Measurements from ENCODE around the gene COL16A1.
A peak's percentile ranks its signal among the peaks of the same experiment; 100 is the strongest.

COL16A1 gene

DNA sequence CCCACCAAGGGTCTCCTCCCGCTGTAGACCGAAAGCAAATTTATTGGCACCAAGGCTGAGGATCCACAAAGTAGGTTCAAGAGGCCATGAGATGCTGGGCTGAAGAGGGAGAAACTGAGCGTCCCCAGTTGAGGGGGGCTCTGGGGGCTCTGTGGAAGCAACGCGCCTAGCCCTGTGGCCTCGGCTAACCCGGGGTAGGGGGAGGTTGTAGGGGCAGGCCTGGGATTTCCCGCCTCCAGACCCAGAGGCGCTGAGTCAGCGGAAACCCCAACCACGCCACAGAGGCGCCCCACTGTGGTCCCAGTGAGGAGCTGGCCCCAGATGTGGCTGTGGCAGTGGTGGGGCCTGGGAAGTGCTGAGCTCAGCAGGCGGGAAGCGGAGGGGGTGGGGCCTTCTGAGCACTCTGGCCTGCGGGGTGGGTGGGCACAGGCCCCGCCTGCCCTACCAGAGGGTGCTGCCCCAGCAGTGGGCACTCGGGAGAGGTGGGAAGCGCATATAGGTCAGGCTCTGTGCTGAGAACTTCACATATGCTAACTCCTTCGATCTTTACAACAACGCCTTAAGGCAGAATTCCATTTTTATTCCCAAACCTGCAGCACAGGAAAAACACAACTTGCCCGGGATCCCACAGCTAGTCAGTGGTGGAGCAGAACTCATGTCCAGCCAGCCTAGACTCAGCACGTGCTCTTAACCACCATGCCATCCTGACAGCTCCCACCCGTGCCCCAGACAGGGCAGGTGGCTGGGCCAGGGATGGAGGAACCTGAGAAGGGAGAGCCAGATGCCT, 1.5 kb upstream of the COL16A1 start (continued):
- TF ChIP-seq GLI2 (tag by site-specific recombination; IDR thresholded peaks at IDR 0.05; ENCODE audit: borderline replicate concordance, low read depth) (no peak), ZIC2 (tag by site-specific recombination; IDR thresholded peaks at IDR 0.05) (peak; percentile 96), ZNF394 (tag by site-specific recombination; IDR thresholded peaks at IDR 0.05; ENCODE audit: borderline replicate concordance) (no peak), ZNF10 (tag by site-specific recombination; IDR thresholded peaks at IDR 0.05) (no peak), ZNF626 (tag by site-specific recombination; IDR thresholded peaks at IDR 0.05) (no peak), ZNF785 (tag by site-specific recombination; IDR thresholded peaks at IDR 0.05) (no peak), ZNF112 (tag by site-specific recombination; IDR thresholded peaks at IDR 0.05) (no peak), ZNF585B (tag by site-specific recombination; IDR thresholded peaks at IDR 0.05) (no peak), ZNF792 (tag by site-specific recombination; IDR thresholded peaks at IDR 0.05) (no peak), ZFHX2 (tag by site-specific recombination; conservative IDR thresholded peaks at IDR 0.05) (peak; percentile 53), ZNF121 (tag by site-specific recombination; IDR thresholded peaks at IDR 0.05) (no peak), ZNF654 (tag by site-specific recombination; IDR thresholded peaks at IDR 0.05; ENCODE audit: low read depth) (no peak), ZNF777 (tag by site-specific recombination; IDR thresholded peaks at IDR 0.05; ENCODE audit: borderline replicate concordance) (no peak), ZNF175 (tag by site-specific recombination; IDR thresholded peaks at IDR 0.05) (no peak), ZNF791 (tag by site-specific recombination; IDR thresholded peaks at IDR 0.05) (no peak), ZSCAN30 (tag by site-specific recombination; IDR thresholded peaks at IDR 0.05) (no peak), ZNF19 (tag by site-specific recombination; IDR thresholded peaks at IDR 0.05; ENCODE audit: low read depth) (no peak), HOXC10 (CRISPR knock-in tag; IDR thresholded peaks at IDR 0.05) (no peak), ZNF354C (tag by site-specific recombination; IDR thresholded peaks at IDR 0.05; ENCODE audit: borderline replicate concordance, low read depth) (no peak), ZNF624 (tag by site-specific recombination; IDR thresholded peaks at IDR 0.05) (peak; percentile 72; the same call in 1 of the 2 replicates), ZNF596 (tag by site-specific recombination; IDR thresholded peaks at IDR 0.05) (no peak), SCRT1 (tag by site-specific recombination; IDR thresholded peaks at IDR 0.05; ENCODE audit: borderline replicate concordance) (no peak), ZNF830 (tag by site-specific recombination; IDR thresholded peaks at IDR 0.05; ENCODE audit: low read depth) (no peak), ZNF184 (tag by site-specific recombination; IDR thresholded peaks at IDR 0.05) (no peak), ZNF423 (tag by site-specific recombination; IDR thresholded peaks at IDR 0.05) (peak; percentile 66)
- TF ChIP-seq, protein P1, sequence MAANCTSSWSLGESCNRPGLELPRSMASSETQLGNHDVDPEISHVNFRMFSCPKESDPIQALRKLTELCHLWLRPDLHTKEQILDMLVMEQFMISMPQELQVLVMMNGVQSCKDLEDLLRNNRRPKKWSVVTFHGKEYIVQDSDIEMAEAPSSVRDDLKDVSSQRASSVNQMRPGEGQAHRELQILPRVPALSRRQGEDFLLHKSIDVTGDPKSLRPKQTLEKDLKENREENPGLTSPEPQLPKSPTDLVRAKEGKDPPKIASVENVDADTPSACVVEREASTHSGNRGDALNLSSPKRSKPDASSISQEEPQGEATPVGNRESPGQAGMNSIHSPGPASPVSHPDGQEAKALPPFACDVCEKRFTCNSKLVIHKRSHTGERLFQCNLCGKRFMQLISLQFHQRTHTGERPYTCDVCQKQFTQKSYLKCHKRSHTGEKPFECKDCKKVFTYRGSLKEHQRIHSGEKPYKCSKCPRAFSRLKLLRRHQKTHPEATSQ (tag by site-specific recombination; IDR thresholded peaks at IDR 0.05) = no peak
- TF ChIP-seq, protein P2, sequence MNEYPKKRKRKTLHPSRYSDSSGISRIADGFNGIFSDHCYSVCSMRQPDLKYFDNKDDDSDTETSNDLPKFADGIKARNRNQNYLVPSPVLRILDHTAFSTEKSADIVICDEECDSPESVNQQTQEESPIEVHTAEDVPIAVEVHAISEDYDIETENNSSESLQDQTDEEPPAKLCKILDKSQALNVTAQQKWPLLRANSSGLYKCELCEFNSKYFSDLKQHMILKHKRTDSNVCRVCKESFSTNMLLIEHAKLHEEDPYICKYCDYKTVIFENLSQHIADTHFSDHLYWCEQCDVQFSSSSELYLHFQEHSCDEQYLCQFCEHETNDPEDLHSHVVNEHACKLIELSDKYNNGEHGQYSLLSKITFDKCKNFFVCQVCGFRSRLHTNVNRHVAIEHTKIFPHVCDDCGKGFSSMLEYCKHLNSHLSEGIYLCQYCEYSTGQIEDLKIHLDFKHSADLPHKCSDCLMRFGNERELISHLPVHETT (tag by site-specific recombination; IDR thresholded peaks at IDR 0.05) = no peak
- TF ChIP-seq, protein P3, sequence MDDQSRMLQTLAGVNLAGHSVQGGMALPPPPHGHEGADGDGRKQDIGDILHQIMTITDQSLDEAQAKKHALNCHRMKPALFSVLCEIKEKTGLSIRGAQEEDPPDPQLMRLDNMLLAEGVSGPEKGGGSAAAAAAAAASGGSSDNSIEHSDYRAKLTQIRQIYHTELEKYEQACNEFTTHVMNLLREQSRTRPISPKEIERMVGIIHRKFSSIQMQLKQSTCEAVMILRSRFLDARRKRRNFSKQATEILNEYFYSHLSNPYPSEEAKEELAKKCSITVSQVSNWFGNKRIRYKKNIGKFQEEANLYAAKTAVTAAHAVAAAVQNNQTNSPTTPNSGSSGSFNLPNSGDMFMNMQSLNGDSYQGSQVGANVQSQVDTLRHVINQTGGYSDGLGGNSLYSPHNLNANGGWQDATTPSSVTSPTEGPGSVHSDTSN (CRISPR knock-in tag; IDR thresholded peaks at IDR 0.05) = no peak
- TF ChIP-seq, protein P4, sequence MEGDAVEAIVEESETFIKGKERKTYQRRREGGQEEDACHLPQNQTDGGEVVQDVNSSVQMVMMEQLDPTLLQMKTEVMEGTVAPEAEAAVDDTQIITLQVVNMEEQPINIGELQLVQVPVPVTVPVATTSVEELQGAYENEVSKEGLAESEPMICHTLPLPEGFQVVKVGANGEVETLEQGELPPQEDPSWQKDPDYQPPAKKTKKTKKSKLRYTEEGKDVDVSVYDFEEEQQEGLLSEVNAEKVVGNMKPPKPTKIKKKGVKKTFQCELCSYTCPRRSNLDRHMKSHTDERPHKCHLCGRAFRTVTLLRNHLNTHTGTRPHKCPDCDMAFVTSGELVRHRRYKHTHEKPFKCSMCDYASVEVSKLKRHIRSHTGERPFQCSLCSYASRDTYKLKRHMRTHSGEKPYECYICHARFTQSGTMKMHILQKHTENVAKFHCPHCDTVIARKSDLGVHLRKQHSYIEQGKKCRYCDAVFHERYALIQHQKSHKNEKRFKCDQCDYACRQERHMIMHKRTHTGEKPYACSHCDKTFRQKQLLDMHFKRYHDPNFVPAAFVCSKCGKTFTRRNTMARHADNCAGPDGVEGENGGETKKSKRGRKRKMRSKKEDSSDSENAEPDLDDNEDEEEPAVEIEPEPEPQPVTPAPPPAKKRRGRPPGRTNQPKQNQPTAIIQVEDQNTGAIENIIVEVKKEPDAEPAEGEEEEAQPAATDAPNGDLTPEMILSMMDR (tag by site-specific recombination; IDR thresholded peaks at IDR 0.05) = peak; percentile 27; the same call in 1 of the 2 replicates
- TF ChIP-seq, protein P5, sequence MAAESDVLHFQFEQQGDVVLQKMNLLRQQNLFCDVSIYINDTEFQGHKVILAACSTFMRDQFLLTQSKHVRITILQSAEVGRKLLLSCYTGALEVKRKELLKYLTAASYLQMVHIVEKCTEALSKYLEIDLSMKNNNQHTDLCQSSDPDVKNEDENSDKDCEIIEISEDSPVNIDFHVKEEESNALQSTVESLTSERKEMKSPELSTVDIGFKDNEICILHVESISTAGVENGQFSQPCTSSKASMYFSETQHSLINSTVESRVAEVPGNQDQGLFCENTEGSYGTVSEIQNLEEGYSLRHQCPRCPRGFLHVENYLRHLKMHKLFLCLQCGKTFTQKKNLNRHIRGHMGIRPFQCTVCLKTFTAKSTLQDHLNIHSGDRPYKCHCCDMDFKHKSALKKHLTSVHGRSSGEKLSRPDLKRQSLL (tag by site-specific recombination; IDR thresholded peaks at IDR 0.05) = no peak
- TF ChIP-seq, protein P6, sequence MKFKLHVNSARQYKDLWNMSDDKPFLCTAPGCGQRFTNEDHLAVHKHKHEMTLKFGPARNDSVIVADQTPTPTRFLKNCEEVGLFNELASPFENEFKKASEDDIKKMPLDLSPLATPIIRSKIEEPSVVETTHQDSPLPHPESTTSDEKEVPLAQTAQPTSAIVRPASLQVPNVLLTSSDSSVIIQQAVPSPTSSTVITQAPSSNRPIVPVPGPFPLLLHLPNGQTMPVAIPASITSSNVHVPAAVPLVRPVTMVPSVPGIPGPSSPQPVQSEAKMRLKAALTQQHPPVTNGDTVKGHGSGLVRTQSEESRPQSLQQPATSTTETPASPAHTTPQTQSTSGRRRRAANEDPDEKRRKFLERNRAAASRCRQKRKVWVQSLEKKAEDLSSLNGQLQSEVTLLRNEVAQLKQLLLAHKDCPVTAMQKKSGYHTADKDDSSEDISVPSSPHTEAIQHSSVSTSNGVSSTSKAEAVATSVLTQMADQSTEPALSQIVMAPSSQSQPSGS (tag by site-specific recombination; IDR thresholded peaks at IDR 0.05; ENCODE audit: low read depth) = no peak
